Caco-2 (cell line): ENCODE data around the gene LONP2. TPM values are rescaled to one million over a fixed set of nuclear protein-coding genes. Genes with fewer than 3 reads are reported as not detected.

ENCODE experiments used
- BruUV-seq: library from RNA; stranded (reverse); fragments of 400-500 nt; replicated peaks from 2 replicates; lab custom pipeline; 2021; lab: Mats Ljungman, UMichigan
- CTCF ChIA-PET: fragments of 300-600 bp; sonication (Branson Sonifier 250); formaldehyde crosslinking; loops from one replicate; lab custom pipeline; 2022; ENCODE audit warnings: antibody characterized with exemption; lab: Charles Lee
- POLR2A ChIA-PET: fragments of 300-600 bp; sonication (Branson Sonifier 250); formaldehyde crosslinking; loops from one replicate; lab custom pipeline; 2022; ENCODE audit warnings: antibody characterized with exemption; lab: Charles Lee
- DNase-seq, 2 experiments: peaks; one replicate each; pipeline versions ENCODE4 v3.0.0 to v3.0.0-alpha.2; 2020 to 2022
- H3K27me3 ChIP-seq: replicated peaks from 2 replicates; pipeline ENCODE4 v1.6.0; 2011; ENCODE audit warnings: low read length; ENCODE audit not compliant: control insufficient read depth, insufficient read depth
- H3K36me3 ChIP-seq: 2 replicates; pipeline ENCODE4 v1.5.1; 2011; ENCODE audit warnings: low read length; ENCODE audit not compliant: control insufficient read depth, insufficient read depth
- H3K4me1 ChIP-seq: fragments of 250-450 bp; sonication (Bioruptor Pico); 2 replicates; pipeline ENCODE4 v1.5.1; 2020; ENCODE audit warnings: mild to moderate bottlenecking
- H3K4me3 ChIP-seq: 2 replicates; pipeline ENCODE4 v1.5.1; 2011; ENCODE audit warnings: low read depth, mild to moderate bottlenecking, control low read depth, low read length
- H3K9me3 ChIP-seq: fragments of 250-450 bp; sonication (Bioruptor Pico); 2 replicates; pipeline ENCODE4 v1.5.1; 2020; ENCODE audit warnings: mild to moderate bottlenecking, moderate library complexity
- H3K27ac Mint-ChIP-seq: one replicate; pipeline ENCODE4 v1.8.0; 2022; ENCODE audit warnings: mixed read lengths; ENCODE audit not compliant: unreplicated experiment
- H3K27me3 Mint-ChIP-seq: one replicate; pipeline ENCODE4 v1.8.0; 2022; ENCODE audit warnings: mixed read lengths; ENCODE audit not compliant: insufficient read depth, unreplicated experiment
- H3K36me3 Mint-ChIP-seq: one replicate; pipeline ENCODE4 v1.8.0; 2022; ENCODE audit warnings: mild to moderate bottlenecking, mixed read lengths; ENCODE audit not compliant: insufficient read depth, unreplicated experiment
- H3K4me1 Mint-ChIP-seq: one replicate; pipeline ENCODE4 v1.8.0; 2022; ENCODE audit warnings: low read depth, mixed read lengths; ENCODE audit not compliant: unreplicated experiment
- H3K4me3 Mint-ChIP-seq: one replicate; pipeline ENCODE4 v1.8.0; 2022; ENCODE audit warnings: mild to moderate bottlenecking, moderate library complexity, mixed read lengths; ENCODE audit not compliant: unreplicated experiment
- H3K9me3 Mint-ChIP-seq: one replicate; pipeline ENCODE4 v1.8.0; 2022; ENCODE audit warnings: mixed read lengths; ENCODE audit not compliant: unreplicated experiment
- intact Hi-C: fragments of 100-400 bp; cut with micrococcal nuclease; formaldehyde crosslinking; loops from one replicate; pipeline ENCODE4 v1.10.0; 2022; ENCODE audit not compliant: unreplicated experiment
- total RNA-seq: library from RNA; stranded (reverse); gene quantifications from 2 replicates; pipeline ENCODE4 v1.2.3, GENCODE V29; 2022
- TF ChIP-seq, protein P1 (sequence below), 2 experiments: fragments of 200-600 bp in 1 of 2; IDR thresholded peaks; 1 replicate in 1 of 2; 2 replicates in 1 of 2; pipeline versions ENCODE4 v1.5.1 to v1.8.0; 2011 to 2022; ENCODE audit warnings: antibody characterized with exemption in 1 of 2, control low read depth in 1 of 2, inconsistent platforms in 1 of 2, low read depth in 1 of 2, low read length in 1 of 2, mild to moderate bottlenecking in 1 of 2, moderate library complexity in 1 of 2; ENCODE audit not compliant: insufficient read depth in 1 of 2, severe bottlenecking in 1 of 2, unreplicated experiment in 1 of 2

Gene LONP2
- total RNA-seq, 1 experiment from 2014 or later = 32.1 TPM

- H3K4me1 Mint-ChIP-seq = peaks cover 8% of the 10 kb centered on the region
- no peak overlapping the region for H3K4me3 Mint-ChIP-seq
- TF ChIP-seq, protein P1, sequence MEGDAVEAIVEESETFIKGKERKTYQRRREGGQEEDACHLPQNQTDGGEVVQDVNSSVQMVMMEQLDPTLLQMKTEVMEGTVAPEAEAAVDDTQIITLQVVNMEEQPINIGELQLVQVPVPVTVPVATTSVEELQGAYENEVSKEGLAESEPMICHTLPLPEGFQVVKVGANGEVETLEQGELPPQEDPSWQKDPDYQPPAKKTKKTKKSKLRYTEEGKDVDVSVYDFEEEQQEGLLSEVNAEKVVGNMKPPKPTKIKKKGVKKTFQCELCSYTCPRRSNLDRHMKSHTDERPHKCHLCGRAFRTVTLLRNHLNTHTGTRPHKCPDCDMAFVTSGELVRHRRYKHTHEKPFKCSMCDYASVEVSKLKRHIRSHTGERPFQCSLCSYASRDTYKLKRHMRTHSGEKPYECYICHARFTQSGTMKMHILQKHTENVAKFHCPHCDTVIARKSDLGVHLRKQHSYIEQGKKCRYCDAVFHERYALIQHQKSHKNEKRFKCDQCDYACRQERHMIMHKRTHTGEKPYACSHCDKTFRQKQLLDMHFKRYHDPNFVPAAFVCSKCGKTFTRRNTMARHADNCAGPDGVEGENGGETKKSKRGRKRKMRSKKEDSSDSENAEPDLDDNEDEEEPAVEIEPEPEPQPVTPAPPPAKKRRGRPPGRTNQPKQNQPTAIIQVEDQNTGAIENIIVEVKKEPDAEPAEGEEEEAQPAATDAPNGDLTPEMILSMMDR (IDR thresholded peaks at IDR 0.05; ENCODE audit: insufficient read depth in 1 of 2, low read depth in 1 of 2, low read length in 1 of 2, severe bottlenecking in 1 of 2, unreplicated experiment in 1 of 2) = no peak
- BruUV-seq = no TSS peak
- H3K36me3 ChIP-seq = no peaks in the 10 kb centered on the region
- no peaks in the 10 kb centered on the region for H3K9me3 ChIP-seq
- H3K36me3 Mint-ChIP-seq = no peaks in the 10 kb centered on the region
- no peaks in the 10 kb centered on the region for H3K27me3 Mint-ChIP-seq
- DNase-seq = no peak
- H3K4me3 ChIP-seq = no peak overlapping the region
- H3K4me1 ChIP-seq = peaks cover 13% of the 10 kb centered on the region
- ChIA-PET CTCF (interaction anchor here (0.7 kb wide), 1 partner anchor 18 kb away, joined by 3 read pairs; no protein-coding TSS in a partner anchor), POLR2A (no interaction called here)
- H3K27me3 ChIP-seq = no peaks in the 10 kb centered on the region
- intact Hi-C loops = no loop called here
- no peaks in the 10 kb centered on the region for H3K9me3 Mint-ChIP-seq
- H3K27ac Mint-ChIP-seq = no peak overlapping the region
Observed at GRCh38 chr16:48218473-48218872, 25.6 kb upstream of the LONP2 start.

DNA sequence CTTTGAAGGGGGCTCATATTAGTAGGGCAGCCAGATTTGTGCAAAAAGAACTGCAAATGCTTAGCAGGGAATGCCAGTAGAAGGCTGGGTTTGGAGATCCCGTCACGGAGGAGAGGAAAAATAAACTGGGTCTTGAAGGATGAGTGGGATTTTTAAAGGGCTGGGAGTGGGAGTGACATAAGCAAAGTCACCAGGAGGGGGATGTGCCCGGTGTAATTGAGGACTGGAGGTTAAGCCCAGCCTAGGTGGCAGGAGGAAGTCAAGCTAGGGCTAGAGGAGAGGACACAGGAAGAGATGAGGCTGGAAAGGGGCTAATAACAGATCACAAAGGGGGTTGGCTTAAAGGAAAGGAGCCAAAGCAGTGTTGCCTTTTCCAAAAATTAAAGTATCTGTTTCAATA lies 23.2 kb upstream of the LONP2 start:
- Mint-ChIP-seq H3K4me1 (peaks cover 3% of the 10 kb centered on the region), H3K27me3 (no peaks in the 10 kb centered on the region), H3K9me3 (no peaks in the 10 kb centered on the region), H3K27ac (no peak overlapping the region), H3K4me3 (no peak overlapping the region), H3K36me3 (no peaks in the 10 kb centered on the region)
- Histone ChIP-seq H3K4me3 (no peak overlapping the region), H3K4me1 (peaks cover 8% of the 10 kb centered on the region), H3K27me3 (no peaks in the 10 kb centered on the region), H3K9me3 (no peaks in the 10 kb centered on the region), H3K36me3 (no peaks in the 10 kb centered on the region)
- TF ChIP-seq, protein P1 (IDR thresholded peaks at IDR 0.05; ENCODE audit: insufficient read depth in 1 of 2, low read depth in 1 of 2, low read length in 1 of 2, severe bottlenecking in 1 of 2, unreplicated experiment in 1 of 2) = no peak
- no peak for DNase-seq
- BruUV-seq = no TSS peak
- intact Hi-C loops = no loop called here
- POLR2A ChIA-PET = no interaction called here
- CTCF ChIA-PET = no interaction called here

DNA sequence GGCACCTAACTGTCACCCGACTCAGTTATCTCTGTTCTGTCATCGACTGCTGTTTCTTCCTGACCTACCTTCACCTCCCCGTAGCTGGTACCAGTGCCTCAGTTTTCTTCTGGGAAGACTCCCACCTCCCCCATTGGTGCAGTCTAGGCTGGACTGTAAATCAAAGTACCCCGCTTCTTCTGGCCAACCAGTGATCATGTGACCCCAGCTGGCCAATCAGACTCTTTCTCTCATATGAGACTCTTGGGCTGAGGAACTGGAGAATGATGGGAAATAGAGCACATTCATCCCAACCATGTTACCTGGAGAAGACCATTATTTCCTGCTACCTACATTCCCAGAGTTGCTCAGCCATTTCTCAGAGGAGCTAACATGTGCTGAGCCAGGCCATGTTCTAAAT lies 20.6 kb upstream of the LONP2 start:
- H3K27me3 Mint-ChIP-seq = no peaks in the 10 kb centered on the region
- no peaks in the 10 kb centered on the region for H3K36me3 Mint-ChIP-seq
- H3K27me3 ChIP-seq = no peaks in the 10 kb centered on the region; the same call in 1 of the 2 replicates
- no peaks in the 10 kb centered on the region for H3K4me1 Mint-ChIP-seq
- H3K4me3 ChIP-seq = no peak overlapping the region
- no peak overlapping the region for H3K4me3 Mint-ChIP-seq
- no peaks in the 10 kb centered on the region for H3K36me3 ChIP-seq
- intact Hi-C loops = no loop called here
- no peaks in the 10 kb centered on the region for H3K9me3 ChIP-seq
- no peaks in the 10 kb centered on the region for H3K4me1 ChIP-seq
- ChIA-PET CTCF (no interaction called here), POLR2A (no interaction called here)
- no peaks in the 10 kb centered on the region for H3K9me3 Mint-ChIP-seq
- BruUV-seq = no TSS peak
- DNase-seq = no peak
- TF ChIP-seq, protein P1 (IDR thresholded peaks at IDR 0.05; ENCODE audit: insufficient read depth in 1 of 2, low read depth in 1 of 2, low read length in 1 of 2, severe bottlenecking in 1 of 2, unreplicated experiment in 1 of 2) = no peak
- H3K27ac Mint-ChIP-seq = no peak overlapping the region
